Esophagus (tissue), 2 donors: ENCODE data around the gene AHSG. TPM values are rescaled to one million over a fixed set of nuclear protein-coding genes. Genes with fewer than 3 reads are reported as not detected.

ENCODE experiments used
- H3K27ac ChIP-seq, 2 donors: one replicate each; pipeline ENCODE4 v1.5.1; 2013; ENCODE audit warnings: low read depth in 2 of 2, mild to moderate bottlenecking in 2 of 2, inconsistent platforms in 1 of 2, low read length in 1 of 2, moderate library complexity in 1 of 2
- H3K27me3 ChIP-seq, 2 donors: one replicate each; pipeline ENCODE4 v1.6.1; 2013; ENCODE audit warnings: low read length in 2 of 2, control low read depth in 1 of 2, mild to moderate bottlenecking in 1 of 2; ENCODE audit not compliant: insufficient read depth in 2 of 2, control insufficient read depth in 1 of 2
- H3K36me3 ChIP-seq, 2 donors: one replicate each; pipeline ENCODE4 v1.6.1; 2013; ENCODE audit warnings: low read length in 1 of 2; ENCODE audit not compliant: control insufficient read depth in 2 of 2, insufficient read depth in 2 of 2
- H3K4me1 ChIP-seq, 2 donors: one replicate each; pipeline ENCODE4 v1.6.1; 2013; ENCODE audit warnings: low read length in 1 of 2; ENCODE audit not compliant: control insufficient read depth in 2 of 2, insufficient read depth in 2 of 2
- H3K4me3 ChIP-seq, 2 donors: one replicate each; pipeline ENCODE4 v1.5.1; 2013; ENCODE audit warnings: low read length in 2 of 2, mild to moderate bottlenecking in 2 of 2, low read depth in 1 of 2, moderate library complexity in 1 of 2
- H3K9me3 ChIP-seq, 2 donors: one replicate each; pipeline ENCODE4 v1.6.1; 2013; ENCODE audit warnings: mild to moderate bottlenecking in 2 of 2, low read depth in 1 of 2, low read length in 1 of 2, moderate library complexity in 1 of 2; ENCODE audit not compliant: control insufficient read depth in 2 of 2, insufficient read depth in 1 of 2
- WGBS, 2 donors: extraction: QIAGEN DNeasy Blood & Tissue Kit; methylation state at CpG; one replicate each; pipeline ENCODE4 v1.1.7; 2013; 5-methylcytosine and 5-hydroxymethylcytosine counted together
- polyA plus RNA-seq, 2 donors: library from polyadenylated mRNA; stranded (reverse); fragments of 200-250 nt; gene quantifications; one replicate each; pipeline ENCODE4 v1.2.3, GENCODE V29; 2013
- donor health status: healthy with polysubstance abuse.
- donor health status: Bipolar disorder and iron deficiency.

AHSG gene
- polyA plus RNA-seq, 2 donors: 0.06 TPM

- 77 to 94% methylated on average over 1 of the region's 1 CpG for WGBS, 2 donors
Observed at GRCh38 chr3:186646841-186647240, 34.0 kb downstream of the AHSG start.

DNA sequence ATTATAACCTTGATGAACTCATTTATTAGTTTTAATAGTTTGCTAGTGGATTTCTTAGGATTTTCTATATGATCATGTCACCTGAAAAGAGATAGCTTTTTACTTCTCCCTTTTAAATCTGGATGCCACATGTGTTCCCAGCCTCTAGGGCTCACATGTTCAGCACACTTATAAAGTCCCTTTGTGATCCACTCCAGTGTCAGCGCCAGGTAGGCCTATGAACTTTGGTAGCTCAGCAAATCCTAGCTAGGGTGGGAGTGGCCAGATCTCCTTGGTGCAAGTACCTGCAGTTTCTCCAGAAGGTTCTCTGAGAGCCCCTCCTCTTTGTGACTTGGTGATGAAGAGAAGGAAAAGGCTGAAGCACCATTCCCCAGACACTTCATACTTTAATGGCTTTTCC, 36.0 kb downstream of the AHSG start:
- no peaks in the 10 kb centered on the region for H3K4me1 ChIP-seq
- H3K4me3 ChIP-seq: no peak overlapping the region
- no peaks in the 10 kb centered on the region for H3K9me3 ChIP-seq
- H3K27ac ChIP-seq: no peak overlapping the region
- WGBS, 2 donors: 91% methylated on average over 1 of the region's 1 CpG
- no peaks in the 10 kb centered on the region for H3K36me3 ChIP-seq
- no peaks in the 10 kb centered on the region for H3K27me3 ChIP-seq

More at GRCh38 chr3:186646841-186647240, 34.0 kb downstream of the AHSG start:
- H3K4me1 ChIP-seq: peaks cover 0 to 3% of the 10 kb centered on the region in 2 donors
- no peaks in the 10 kb centered on the region for H3K27me3 ChIP-seq
- no peaks in the 10 kb centered on the region for H3K36me3 ChIP-seq
- H3K4me3 ChIP-seq: no peak overlapping the region
- H3K9me3 ChIP-seq: no peaks in the 10 kb centered on the region
- no peak overlapping the region for H3K27ac ChIP-seq

- 68 to 78% methylated on average over 3 of the region's 3 CpGs for WGBS, 2 donors
- Histone ChIP-seq H3K9me3 (no peaks in the 10 kb centered on the region), H3K27ac (no peak overlapping the region), H3K27me3 (no peaks in the 10 kb centered on the region), H3K4me3 (no peak overlapping the region), H3K36me3 (no peaks in the 10 kb centered on the region), H3K4me1 (no peaks in the 10 kb centered on the region)
Observed at GRCh38 chr3:186651678-186652215, 38.9 kb downstream of the AHSG start.

GRCh38 chr3:186653080-186653707, 40.3 kb downstream of the AHSG start:
- Histone ChIP-seq H3K9me3 (no peaks in the 10 kb centered on the region), H3K4me1 (no peaks in the 10 kb centered on the region), H3K36me3 (no peaks in the 10 kb centered on the region), H3K4me3 (no peak overlapping the region), H3K27ac (no peak overlapping the region), H3K27me3 (no peaks in the 10 kb centered on the region)
- WGBS, 2 donors: 82 to 83% methylated on average over 7 of the region's 7 CpGs

GRCh38 chr3:186653984-186654383, 41.1 kb downstream of the AHSG start:
- Histone ChIP-seq H3K27me3 (no peaks in the 10 kb centered on the region), H3K27ac (no peak overlapping the region), H3K36me3 (no peaks in the 10 kb centered on the region), H3K4me1 (no peaks in the 10 kb centered on the region), H3K9me3 (no peaks in the 10 kb centered on the region), H3K4me3 (no peak overlapping the region)
- 39 to 40% methylated on average over 6 of the region's 6 CpGs for WGBS, 2 donors

GRCh38 chr3:186663361-186664118, 50.7 kb downstream of the AHSG start:
- no peak overlapping the region for H3K27ac ChIP-seq
- H3K27me3 ChIP-seq: no peaks in the 10 kb centered on the region
- H3K4me1 ChIP-seq: no peaks in the 10 kb centered on the region
- no peak overlapping the region for H3K4me3 ChIP-seq
- 48 to 51% methylated on average over 7 of the region's 7 CpGs for WGBS, 2 donors
- H3K9me3 ChIP-seq: no peaks in the 10 kb centered on the region
- H3K36me3 ChIP-seq: no peaks in the 10 kb centered on the region

GRCh38 chr3:186664119-186664495, 51.2 kb downstream of the AHSG start:
- Histone ChIP-seq H3K27ac (no peak overlapping the region), H3K36me3 (no peaks in the 10 kb centered on the region), H3K27me3 (no peaks in the 10 kb centered on the region), H3K4me3 (no peak overlapping the region), H3K4me1 (no peaks in the 10 kb centered on the region), H3K9me3 (no peaks in the 10 kb centered on the region)

- Histone ChIP-seq H3K4me1 (no peaks in the 10 kb centered on the region), H3K4me3 (no peak overlapping the region), H3K27ac (no peak overlapping the region), H3K27me3 (no peaks in the 10 kb centered on the region), H3K9me3 (no peaks in the 10 kb centered on the region), H3K36me3 (no peaks in the 10 kb centered on the region)
- 72 to 73% methylated on average over 4 of the region's 4 CpGs for WGBS, 2 donors
Observed at GRCh38 chr3:186664506-186664905, 51.6 kb downstream of the AHSG start.

GRCh38 chr3:186665625-186666188, 52.8 kb downstream of the AHSG start, which contains the start of gene HRG:
Gene HRG (plus strand): TSS chr3:186666014. CDS start chr3:186666032, 18 bp downstream.
- 80 to 82% methylated on average over 8 of the region's 8 CpGs for WGBS, 2 donors
- Histone ChIP-seq H3K9me3 (no peaks in the 10 kb centered on the region), H3K27me3 (no peaks in the 10 kb centered on the region), H3K4me1 (no peaks in the 10 kb centered on the region), H3K36me3 (no peaks in the 10 kb centered on the region), H3K4me3 (no peak within 1 kb of the TSS), H3K27ac (no peak within 1 kb of the TSS)
